NCI-H1105 (cell line): ENCODE measurements around the gene FBXO33.

ENCODE experiments used
- DNase-seq: peaks from one replicate; lab custom pipeline; 2025; lab: John Stamatoyannopoulos, UW

The FBXO33 gene, protein sequence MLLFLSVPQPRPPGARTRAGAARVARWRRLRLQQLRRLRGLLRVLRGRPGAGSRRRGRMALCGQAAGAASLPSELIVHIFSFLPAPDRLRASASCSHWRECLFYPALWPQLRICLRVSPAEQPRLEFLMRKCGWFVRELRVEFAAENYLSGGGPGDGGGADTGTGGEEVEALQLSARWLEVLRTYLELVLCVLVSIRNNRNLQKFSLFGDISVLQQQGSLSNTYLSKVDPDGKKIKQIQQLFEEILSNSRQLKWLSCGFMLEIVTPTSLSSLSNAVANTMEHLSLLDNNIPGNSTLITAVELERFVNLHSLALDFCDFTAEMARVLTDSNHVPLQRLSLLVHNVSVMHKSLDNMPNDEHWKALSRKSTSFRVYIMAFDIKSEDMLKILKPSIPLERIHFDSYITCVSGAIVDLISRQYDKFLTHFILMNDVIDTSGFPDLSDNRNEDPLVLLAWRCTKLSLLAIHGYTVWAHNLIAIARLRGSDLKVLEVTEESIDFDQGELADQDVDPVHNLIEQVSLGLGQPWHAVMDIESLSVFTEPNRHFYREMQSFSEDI

DNA sequence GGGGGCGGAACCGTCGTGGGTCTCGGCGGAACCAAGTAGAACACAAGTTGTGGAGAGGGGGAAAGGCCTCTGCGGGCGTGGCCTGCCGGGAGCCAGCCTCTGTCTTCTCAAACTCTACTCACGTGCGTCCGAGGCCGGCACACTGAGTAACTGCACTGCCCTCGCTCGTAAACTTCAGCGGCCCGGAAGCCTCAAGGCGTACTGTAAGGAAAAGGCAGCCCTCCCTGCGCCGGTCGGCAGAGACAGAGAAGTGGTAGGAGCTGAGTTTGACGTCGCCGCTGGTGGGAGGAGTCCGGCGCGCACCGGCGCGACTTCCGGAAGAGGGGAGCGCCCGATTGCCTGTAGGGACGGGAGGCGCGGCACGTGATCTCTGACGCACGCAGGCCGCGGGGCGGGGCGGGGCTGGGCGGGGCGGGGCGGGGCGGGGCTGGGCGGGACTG, at the start of gene FBXO33:
FBXO33 (minus strand) TSS at position 255 of the 440 bp plus-strand sequence. CDS start 271 bp downstream, outside the sequence.
- peak; percentile 95 for DNase-seq

DNA sequence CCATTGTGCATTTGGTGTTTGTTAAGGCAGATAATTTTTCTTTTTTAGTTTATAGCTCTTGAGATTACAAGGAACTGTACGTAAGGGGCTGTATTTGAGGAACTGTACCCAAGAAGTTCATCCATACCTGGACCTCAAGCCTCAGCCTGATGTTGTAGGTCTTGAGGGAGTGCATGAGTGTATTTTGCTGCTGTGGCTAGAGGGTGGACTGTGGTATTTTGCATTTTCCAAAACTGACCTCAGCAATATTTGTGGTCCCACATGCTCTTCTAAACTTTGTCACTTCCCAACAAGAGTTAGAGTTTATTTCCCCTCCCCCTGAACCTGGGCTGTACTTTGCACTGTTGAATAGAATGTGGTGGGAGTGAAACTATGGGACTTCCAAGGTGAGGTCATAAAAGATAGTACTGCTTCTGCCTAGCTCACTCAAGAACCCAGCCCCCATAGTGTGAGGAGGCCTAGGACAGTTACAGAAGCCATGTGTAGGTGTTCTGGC, 42.2 kb upstream of the FBXO33 start:
- DNase-seq = no peak

DNA sequence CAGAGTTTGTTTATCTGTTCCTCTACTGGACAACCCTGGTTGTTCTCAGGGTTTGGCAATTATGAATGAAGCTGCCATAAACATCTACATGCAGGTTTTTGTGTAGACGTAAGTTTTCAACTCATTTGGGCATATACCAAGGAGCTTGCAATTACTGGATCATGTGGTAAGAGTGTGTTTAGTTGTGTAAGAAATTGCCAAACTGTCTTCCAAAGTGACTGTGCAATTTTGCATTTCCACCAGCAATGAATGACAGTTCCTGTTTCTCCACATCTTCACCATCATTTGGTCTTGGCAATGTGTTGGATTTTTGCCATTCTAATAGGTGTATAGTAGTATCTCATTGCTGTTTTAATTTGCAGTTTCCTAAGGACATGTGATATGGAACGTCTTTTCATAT, 39.8 kb upstream of the FBXO33 start:
- DNase-seq = no peak

DNA sequence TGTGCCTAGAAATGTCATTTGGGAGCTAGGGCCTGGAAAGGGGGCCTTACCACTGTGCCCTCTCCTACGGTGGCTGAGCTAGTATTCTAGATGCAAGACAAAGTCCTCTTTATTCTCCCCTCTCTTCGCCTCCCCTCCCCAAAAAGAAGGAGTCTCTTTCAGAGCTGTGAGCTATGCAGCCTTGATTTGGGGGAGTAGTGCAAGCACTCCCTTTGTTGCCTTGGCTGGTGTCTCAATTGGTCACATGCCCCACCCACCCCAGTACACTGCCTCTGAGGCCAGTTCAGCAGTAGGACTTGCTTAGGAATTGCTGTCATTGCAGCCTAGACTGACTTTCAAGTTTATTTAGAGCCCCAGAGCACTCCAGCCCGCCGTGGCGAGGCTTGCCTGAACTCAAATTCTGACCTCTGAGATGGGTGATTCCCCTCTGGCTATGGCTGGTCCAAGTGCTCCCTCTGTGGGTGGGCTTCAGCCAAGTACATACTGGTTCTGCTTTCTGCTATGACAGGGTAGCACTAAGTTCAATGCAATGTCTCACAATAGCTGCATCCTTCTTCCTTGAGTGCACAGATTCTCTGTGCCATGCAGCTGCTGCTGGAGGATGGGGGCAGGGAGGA, 37.0 kb upstream of the FBXO33 start:
- no peak for DNase-seq

DNA sequence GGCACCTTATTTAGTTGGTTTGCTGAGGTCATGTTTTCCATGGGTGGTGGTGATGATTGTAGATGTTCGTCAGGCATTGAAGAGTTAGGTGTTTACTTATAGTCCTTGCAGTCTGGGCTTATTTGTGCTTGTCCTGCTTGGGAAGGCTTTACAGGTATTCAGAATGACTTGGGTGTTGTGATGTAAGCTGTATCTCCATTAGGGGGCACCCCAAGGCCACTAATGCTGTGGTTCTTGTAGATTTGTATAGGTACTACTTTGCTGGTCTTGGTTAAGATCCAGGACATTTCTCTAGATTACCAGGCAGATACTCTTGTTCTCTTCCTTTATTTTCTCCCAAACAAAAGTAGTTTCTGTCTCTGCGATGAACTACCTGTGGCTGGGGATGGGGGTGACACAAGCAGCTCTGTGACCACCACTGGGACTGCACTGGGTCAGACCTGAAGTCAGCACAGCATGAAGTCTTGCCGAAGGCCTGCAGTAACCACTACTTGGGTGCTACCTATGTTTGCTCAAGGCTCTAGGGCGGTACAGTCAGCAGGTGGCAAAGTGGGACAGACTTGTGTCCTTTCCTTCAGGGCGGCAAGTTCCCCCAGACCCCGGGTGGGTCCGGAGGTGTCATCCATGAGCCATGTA, 35.8 kb upstream of the FBXO33 start:
- DNase-seq = no peak

DNA sequence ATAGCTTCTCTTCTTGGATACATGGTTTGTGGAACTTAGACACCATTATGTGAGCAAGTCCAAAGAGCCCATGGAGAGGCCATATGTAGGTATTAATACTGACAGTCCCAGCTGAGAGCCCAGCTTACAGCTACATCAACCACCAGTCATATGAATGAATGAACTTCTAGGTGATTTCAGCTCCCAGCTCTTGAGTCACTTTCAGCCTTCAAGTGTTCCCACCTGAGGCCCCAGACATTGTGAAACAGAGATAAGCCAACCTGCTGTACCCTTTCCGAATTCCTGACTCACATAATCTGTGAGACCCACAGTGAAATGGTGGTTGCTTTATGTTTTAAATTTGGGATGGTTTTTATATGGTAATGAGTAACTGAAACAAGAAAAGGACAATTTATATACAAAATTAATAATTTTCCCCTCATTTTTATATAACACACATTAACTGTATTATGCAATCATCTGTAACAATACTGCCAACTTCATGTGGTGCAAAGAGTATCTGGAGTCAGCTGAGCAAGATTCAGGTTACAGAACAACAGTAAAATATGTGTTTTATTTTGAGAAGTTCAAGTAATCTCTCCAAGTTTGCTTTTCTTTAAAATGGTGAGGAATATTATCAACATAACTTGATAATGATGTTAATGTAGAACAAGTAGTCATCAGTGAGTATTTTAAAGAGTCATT, 27.7 kb upstream of the FBXO33 start:
- no peak for DNase-seq

DNA sequence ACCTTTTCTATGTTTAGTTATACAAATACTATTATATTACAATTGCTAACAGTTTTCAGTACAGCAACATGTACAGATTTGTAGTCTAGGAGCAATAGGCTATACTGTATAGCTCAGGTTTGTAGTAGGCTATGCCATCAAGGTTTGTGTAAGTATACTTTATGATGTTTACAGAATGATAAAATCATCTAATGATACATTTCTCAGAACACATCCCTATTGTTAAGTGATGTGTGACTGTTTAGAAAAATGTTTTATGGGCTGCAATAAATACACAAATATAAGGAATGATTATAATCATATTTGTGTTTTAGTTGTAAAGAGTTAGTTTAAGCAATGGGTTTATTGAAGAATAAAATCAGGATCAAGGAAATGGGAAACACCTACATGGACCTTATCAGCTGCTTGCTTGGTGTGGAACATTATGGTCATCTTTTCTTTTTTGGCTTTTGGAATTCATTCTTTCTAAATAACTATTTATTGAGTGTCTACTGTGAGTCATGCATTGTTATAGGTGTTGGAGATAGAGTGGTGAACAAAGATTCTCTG, 24.5 kb upstream of the FBXO33 start:
- no peak for DNase-seq

DNA sequence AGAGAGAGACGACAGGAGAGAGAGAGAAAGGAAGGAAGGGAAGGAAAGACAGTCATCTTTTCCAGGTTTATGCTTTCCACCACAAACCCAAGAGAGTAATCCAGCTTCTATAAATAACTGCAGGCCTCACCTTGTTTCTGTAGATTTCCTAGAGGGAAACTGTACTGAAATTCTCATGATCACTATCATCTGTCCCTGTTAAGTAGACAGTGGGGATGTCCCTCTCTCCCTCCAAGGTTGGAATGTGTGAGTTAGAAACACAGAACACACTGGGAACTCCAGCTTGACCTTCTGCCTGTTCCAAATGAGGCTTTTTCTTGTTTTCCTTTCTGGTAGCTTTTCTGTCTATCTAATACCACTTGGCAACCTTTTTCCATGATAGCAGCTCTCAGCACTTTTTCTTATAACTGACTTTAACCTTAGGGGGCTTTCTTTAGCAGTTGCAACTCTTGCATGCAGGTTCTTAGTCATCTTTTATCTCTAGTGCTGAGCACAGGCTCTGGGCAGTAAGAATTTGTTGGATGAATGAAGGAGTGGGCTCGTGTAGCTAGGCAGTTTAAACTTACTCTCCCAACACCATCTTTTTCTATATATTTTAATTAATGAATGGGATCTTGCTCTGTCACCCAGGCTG, 22.8 kb upstream of the FBXO33 start:
- DNase-seq = no peak

DNA sequence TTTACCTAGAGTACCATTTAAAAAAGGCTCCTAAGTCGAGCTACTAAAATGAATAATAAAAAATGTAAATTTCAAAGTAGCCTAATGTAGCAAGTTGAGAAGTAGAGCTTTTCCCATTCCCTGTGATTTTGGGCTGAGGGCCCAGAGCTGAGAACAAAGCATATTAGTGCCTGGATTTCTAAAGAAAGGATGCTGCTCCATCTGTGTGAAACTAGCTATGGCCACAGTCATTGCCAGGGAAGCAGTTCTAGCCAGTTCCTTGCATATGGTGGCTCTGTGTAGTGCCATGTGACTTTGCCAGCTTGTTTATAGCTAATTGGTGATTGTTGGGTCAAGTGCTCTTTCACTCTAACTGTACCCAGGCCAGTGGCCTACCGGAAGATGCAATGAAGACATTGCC, 20.4 kb upstream of the FBXO33 start:
- no peak for DNase-seq

DNA sequence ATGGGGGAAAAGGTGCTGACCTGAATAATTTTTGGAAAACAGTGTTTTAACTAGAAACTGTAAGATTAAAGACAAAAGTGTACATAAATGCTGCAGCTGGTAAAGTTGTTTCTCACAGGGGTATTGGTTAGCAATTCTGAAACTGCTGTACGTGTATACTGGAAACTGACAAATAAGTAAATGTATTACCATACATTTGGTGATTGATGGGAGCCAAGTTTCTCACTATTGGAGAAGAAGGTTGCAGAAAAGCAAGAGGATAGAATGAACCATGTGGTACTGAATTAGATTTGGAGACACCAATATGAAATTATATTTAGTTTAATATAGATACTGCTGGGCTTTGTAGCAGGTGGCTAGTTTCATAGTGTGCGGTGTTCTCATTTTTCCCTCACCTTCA, 19.6 kb upstream of the FBXO33 start:
- DNase-seq = no peak

DNA sequence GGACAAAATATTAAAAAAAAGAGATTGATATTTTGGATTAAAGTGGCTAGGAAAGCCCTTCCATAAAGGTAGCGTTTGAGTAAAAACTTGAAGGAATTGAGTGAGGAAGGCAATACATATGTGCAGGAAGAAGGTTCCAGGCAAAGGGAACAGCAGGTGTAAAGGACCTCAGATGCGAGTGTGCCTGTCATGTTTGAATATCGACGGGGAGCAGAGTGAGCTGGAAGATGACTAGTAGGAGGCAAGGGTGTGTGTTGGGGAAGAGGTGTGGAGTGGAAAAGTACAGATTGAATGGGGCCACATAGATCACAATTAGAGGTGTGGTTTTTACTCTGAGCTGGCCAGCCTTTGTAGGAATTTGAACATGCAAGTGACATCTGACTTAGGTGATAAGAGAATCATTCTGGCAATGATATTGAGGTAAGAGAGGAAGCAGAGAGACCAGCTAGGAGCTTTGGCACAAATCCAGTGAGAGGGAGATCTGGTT, 15.0 kb upstream of the FBXO33 start:
- no peak for DNase-seq

DNA sequence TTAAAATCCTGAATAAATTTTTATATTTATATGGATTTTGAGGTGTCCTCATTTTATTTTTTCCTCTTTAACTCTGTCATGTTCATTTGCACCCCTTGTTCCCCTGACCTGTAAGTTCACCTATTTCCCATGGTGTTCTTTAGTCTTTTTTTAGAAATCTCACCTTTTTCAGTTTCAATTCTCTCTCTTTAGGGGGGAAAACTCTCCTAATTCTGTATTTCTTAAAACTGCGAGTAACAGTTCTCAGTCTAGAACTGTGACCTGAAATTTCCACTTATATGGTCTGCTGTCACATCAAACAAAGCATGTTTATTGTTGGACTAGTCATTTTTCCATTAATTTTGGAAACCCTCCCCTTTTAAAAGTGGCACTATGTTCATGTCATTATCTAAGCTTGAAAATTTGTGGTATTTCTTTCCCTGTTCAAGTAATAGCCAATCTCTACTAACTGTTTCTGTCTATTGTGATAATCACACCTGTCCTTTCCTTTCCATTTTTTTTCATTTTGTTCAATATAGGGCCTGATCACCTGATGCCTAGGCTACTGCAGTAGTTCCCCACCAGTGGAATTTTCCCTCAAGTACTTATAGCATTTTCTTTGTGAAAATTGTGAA, 14.0 kb upstream of the FBXO33 start:
- no peak for DNase-seq

DNA sequence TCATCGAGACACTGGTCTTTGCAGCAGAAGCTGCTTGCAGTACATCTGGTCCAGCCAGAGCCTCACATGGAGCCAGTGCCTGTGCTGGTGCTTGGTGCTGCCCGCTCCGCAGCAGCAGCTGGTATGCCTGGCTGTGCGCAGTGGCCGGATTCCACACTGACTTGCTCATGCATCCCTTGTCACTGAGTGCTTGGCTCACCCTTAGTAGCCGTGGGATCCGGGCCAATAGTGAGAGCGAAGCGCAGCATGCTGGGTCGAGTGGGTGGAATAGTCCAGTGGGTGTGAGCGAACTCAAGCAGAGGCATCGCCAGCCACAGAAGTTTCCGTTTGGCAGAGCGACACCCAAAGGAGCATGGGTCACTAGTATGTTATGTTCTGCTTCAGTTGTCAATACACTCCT, 10.1 kb upstream of the FBXO33 start:
- DNase-seq = no peak

DNA sequence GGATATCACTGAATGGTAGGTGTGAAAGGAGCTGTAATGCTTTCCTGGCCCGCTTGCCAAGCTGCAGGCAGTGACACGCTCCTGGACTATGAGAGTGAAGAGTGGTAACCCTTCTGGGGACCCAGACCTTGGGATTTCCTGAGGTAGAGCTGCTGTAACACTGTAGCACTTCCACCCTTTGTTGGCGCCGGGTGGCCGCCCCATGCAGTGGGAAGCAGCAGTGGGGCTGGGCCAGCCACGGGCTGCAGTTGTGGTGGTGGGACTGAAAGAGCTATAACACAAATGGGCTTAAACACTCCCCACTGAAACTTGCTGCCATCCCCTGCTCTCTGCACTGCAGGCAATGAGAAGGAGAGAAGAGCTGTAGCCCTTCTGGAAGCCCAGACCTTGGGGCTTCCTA, 9.6 kb upstream of the FBXO33 start:
- no peak for DNase-seq

DNA sequence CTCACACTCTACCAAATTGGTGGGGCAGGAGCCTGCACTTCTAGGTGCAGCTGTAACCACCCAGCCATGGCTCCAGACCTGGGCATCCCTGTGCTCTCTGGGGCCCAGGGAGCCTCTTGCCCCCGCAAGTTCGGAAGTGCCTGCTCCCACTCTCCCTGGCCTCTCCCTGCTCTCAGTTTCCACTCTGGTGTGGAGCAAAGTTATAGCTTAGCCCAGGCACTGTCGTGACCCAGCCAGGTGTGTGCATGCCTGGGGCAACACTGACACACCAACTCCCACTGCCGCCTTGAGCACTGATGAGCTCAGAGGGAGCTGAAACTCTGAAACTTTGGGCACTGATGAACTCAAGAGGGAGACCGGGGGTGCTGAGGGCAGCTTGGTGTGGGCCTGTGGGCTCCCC, 8.7 kb upstream of the FBXO33 start:
- DNase-seq = no peak

DNA sequence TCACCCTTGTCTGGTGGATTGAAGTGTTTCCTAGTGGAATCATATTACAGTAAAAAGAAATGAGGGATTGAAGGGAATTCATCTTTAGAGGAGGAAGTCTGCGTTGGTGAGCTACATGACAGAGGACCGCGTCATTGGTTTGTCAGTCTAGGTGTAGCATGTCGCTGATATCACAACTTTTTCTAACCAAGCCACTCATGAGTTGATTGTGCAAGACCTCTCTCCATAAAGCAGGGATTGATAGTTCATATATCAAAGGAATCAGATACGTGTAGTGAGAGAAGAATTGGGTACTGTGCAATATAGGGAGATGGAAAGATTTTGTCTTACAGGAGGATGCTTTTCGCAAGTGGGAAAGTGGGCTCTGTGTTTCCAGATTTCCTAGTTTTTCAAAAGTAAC, 3.0 kb upstream of the FBXO33 start:
- DNase-seq = no peak

DNA sequence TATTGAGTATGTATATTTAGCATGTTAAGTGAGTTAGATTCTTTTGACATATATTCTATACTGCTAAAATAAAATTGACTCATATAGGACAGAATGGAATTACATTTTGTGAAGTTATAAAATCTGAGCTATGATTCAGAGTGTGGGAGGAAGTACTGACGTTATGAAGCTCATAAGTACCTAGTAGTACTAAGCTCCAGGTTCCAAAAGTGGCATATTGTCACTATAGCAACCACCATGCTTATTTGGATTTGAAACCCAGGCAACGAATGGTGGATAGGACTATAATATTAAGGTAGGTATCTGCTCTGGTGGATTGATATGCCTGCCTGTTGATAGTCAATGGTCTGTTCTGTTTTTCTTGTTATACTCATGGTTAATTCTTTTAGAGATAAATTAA, 2.2 kb upstream of the FBXO33 start:
- no peak for DNase-seq

DNA sequence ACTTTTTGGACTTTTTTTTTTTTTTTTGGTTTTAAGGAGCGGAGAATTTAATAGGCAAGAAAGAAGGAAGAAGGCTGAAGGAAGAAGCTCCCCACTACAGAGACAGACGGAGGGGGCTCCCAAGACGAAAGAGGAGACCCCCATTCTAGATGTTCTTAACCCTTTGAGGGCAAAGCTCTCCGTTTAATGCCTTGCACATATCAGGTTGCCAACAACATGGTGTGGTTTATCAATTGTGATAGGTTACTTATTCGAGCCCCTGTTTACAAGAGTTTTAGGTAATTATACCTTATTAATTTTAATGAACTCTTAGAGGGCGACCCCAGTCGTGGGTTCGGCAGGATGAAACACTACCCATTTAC, 1.2 kb upstream of the FBXO33 start:
- DNase-seq = peak; percentile 14

DNA sequence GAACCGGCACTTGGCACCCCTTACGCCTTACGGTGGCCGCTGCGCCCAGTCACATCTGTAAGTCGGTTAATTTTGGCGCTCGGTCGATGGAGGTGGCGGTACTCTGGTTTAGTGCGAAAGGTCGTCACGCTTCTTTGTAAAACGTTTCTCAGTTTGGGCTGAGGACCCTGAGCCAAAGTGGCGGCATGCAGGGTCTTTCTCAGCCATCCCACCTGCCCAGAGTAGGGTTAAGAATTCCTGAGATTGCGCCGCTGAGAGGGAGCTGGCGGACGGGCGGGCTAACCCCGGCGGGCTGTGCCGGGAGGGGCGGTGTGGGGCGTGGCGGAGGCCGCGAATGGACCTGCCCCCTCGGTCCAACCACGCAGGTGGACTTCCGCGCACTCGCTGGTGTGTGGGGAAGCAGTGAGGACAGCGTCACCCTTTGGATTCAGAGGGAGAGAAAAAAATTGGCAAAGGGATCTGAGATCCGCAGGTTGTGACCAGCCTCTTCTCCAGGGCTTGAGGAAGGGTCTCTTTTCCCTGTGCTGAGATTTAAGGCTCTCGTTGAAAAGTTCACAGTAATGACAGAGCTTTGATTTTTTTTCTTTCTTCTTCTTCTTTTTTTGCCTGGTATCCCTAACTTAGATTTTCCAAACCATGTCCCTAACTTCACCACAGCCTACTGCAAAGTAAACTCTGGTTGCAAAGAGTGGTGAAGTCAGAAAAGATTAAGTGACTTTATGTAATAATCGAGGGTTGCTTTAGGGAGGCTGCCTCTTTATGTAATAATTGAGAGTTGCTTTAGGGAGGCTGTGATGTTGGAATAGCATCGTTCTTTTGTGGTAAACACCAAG, 602 bp upstream of the FBXO33 start:
- DNase-seq = peak; percentile 92
